Endothelial cell of umbilical vein (primary cell): ENCODE data around the gene ALDOA. TPM values are rescaled to one million over a fixed set of nuclear protein-coding genes. Genes with fewer than 3 reads are reported as not detected.

Experiments
- BruUV-seq: library from RNA; stranded (reverse); fragments of 400-500 nt; replicated peaks from 2 replicates; lab custom pipeline; 2021; lab: Mats Ljungman, UMichigan
- CTCF ChIA-PET: fragments of 300-600, 350-600 bp; sonication (Branson Sonifier 250); formaldehyde crosslinking; loops from one replicate; lab custom pipeline; 2021; ENCODE audit warnings: antibody characterized with exemption, inconsistent platforms; lab: Charles Lee
- POLR2A ChIA-PET: fragments of 300-600, 350-600 bp; sonication (Branson Sonifier 250); formaldehyde crosslinking; loops from one replicate; lab custom pipeline; 2021; ENCODE audit warnings: antibody characterized with exemption, inconsistent platforms; lab: Charles Lee
- DNase-seq: peaks from one replicate; pipeline ENCODE4 v3.0.0-alpha.2; 2011; ENCODE audit warnings: low read depth, low spot score
- FAIRE-seq: peaks from 2 replicates; lab custom pipeline; 2011; peaks lifted over from hg19 to GRCh38; lab: Jason Lieb, UNC
- H2AFZ ChIP-seq: 2 replicates; pipeline ENCODE4 v1.6.0; 2012; ENCODE audit warnings: low read depth, low read length, control low read depth, inconsistent platforms
- H3K27ac ChIP-seq: 2 replicates; pipeline ENCODE4 v1.5.1; 2011; ENCODE audit warnings: low read depth, mild to moderate bottlenecking, control low read depth, low read length, moderate library complexity; ENCODE audit not compliant: insufficient read depth
- H3K27me3 ChIP-seq, 2 experiments: 2 replicates each; pipeline versions ENCODE4 v1.6.0 to v1.6.1; 2011; ENCODE audit warnings: low read length in 2 of 2, mixed read lengths in 1 of 2; ENCODE audit not compliant: control insufficient read depth in 2 of 2, insufficient read depth in 2 of 2
- H3K36me3 ChIP-seq, 2 experiments: 2 replicates in 1 of 2; 3 replicates in 1 of 2; pipeline ENCODE4 v1.5.1; 2011; ENCODE audit warnings: low read length in 2 of 2, mild to moderate bottlenecking in 1 of 2, moderate library complexity in 1 of 2; ENCODE audit not compliant: control insufficient read depth in 2 of 2, insufficient read depth in 2 of 2; ENCODE audit errors: extremely low read depth in 1 of 2
- H3K4me1 ChIP-seq: 3 replicates; pipeline ENCODE4 v1.5.1; 2011; ENCODE audit warnings: mild to moderate bottlenecking, low read length; ENCODE audit not compliant: control insufficient read depth, insufficient read depth; ENCODE audit errors: extremely low read depth
- H3K4me2 ChIP-seq: 2 replicates; pipeline ENCODE4 v1.6.1; 2011; ENCODE audit warnings: low read length, control low read depth, mixed read lengths; ENCODE audit not compliant: insufficient read depth
- H3K4me3 ChIP-seq, 3 experiments: fragments of 200-600 bp in 1 of 3; sonication (generic), shearing (Covaris generic) in 1 of 3; replicated peaks in 1 of 3; 2 replicates each; pipeline ENCODE4 v1.5.1; 2011 to 2016; ENCODE audit warnings: control low read depth in 3 of 3, low read length in 3 of 3, mild to moderate bottlenecking in 2 of 3, inconsistent platforms in 1 of 3, low read depth in 1 of 3, moderate library complexity in 1 of 3; ENCODE audit not compliant: insufficient read depth in 1 of 3
- H3K79me2 ChIP-seq: 2 replicates; pipeline ENCODE4 v1.6.0; 2012; ENCODE audit warnings: low read length, inconsistent platforms; ENCODE audit not compliant: control insufficient read depth, insufficient read depth
- H3K9ac ChIP-seq: replicated peaks from 2 replicates; pipeline ENCODE3; 2011; ENCODE audit warnings: low read length, control low read depth; ENCODE audit not compliant: insufficient read depth; ENCODE audit errors: extremely low read depth
- H3K9me1 ChIP-seq: replicated peaks from 3 replicates; pipeline ENCODE4 v1.6.0; 2011; ENCODE audit warnings: mild to moderate bottlenecking, low read length; ENCODE audit not compliant: control insufficient read depth, insufficient read depth; ENCODE audit errors: extremely low read depth
- H3K9me3 ChIP-seq: replicated peaks from 2 replicates; pipeline ENCODE4 v1.5.1; 2012; ENCODE audit warnings: low read length, inconsistent platforms; ENCODE audit not compliant: control insufficient read depth, insufficient read depth
- H4K20me1 ChIP-seq: replicated peaks from 2 replicates; pipeline ENCODE3; 2011; ENCODE audit warnings: mild to moderate bottlenecking, low read length; ENCODE audit not compliant: control insufficient read depth, insufficient read depth; ENCODE audit errors: extremely low read depth
- EZH2 ChIP-seq: IDR thresholded peaks from 2 replicates; pipeline ENCODE4 v1.6.1; 2012; ENCODE audit warnings: borderline replicate concordance, low read depth, mild to moderate bottlenecking, moderate library complexity, low read length, inconsistent platforms; ENCODE audit not compliant: severe bottlenecking
- FOS ChIP-seq: IDR thresholded peaks from 2 replicates; pipeline ENCODE4 v1.6.1; 2011; ENCODE audit warnings: mild to moderate bottlenecking, low read length, moderate library complexity, borderline replicate concordance; ENCODE audit not compliant: insufficient read depth
- GATA2 ChIP-seq: IDR thresholded peaks from 2 replicates; pipeline ENCODE4 v1.7.0; 2011; ENCODE audit warnings: low read depth, mild to moderate bottlenecking, moderate library complexity, mixed read lengths, low read length; ENCODE audit not compliant: insufficient read length, insufficient read depth
- JUN ChIP-seq: IDR thresholded peaks from 2 replicates; pipeline ENCODE4 v1.6.1; 2011; ENCODE audit warnings: borderline replicate concordance, low read depth; ENCODE audit not compliant: insufficient read length, insufficient read depth
- MYC ChIP-seq: IDR thresholded peaks from one replicate; pipeline ENCODE4 v1.6.1; 2011; ENCODE audit warnings: mild to moderate bottlenecking, low read depth, low read length
- POLR2A ChIP-seq: IDR thresholded peaks from 2 replicates; pipeline ENCODE4 v1.6.1; 2012; ENCODE audit warnings: low read depth, mild to moderate bottlenecking, control low read depth, low read length
- dilution Hi-C: fragments of 300-500 bp; cut with MboI; formaldehyde crosslinking; loops from one replicate; pipeline ENCODE4 v1.15.0; 2019; ENCODE audit warnings: low sequenced_read_pairs; ENCODE audit not compliant: extremely low pct_ligation_motif_present
- intact Hi-C: fragments of 100-400 bp; cut with micrococcal nuclease; formaldehyde crosslinking; loops from one replicate; pipeline ENCODE4 v1.10.0; 2022
- polyA plus RNA-seq, 4 experiments: library from polyadenylated mRNA; depleted of rRNA in 3 of 4; stranded (reverse) in 3 of 4; unstranded in 1 of 4; fragments of >200 nt; gene quantifications; 2 replicates each; pipeline versions ENCODE4 v1.2.1 to v1.2.3, GENCODE V29; 2011 to 2012; ENCODE audit warnings: missing spikeins in 1 of 4
- total RNA-seq: library from RNA; stranded (reverse); gene quantifications from 2 replicates; pipeline ENCODE4 v1.2.3, GENCODE V29; 2021
- TF ChIP-seq, protein P1 (sequence below), 2 donors: IDR thresholded peaks; 1 replicate in 1 of 2; 2 replicates in 1 of 2; pipeline ENCODE4 v1.5.1; 2011; ENCODE audit warnings: low read length in 2 of 2, mild to moderate bottlenecking in 2 of 2, moderate library complexity in 2 of 2, control low read depth in 1 of 2, inconsistent platforms in 1 of 2, low read depth in 1 of 2; ENCODE audit not compliant: insufficient read depth in 1 of 2; ENCODE audit errors: extremely low read depth in 1 of 2
- TF ChIP-seq, protein P2 (sequence below): IDR thresholded peaks from 2 replicates; pipeline ENCODE4 v1.6.1; 2011; ENCODE audit not compliant: insufficient read depth, insufficient read length

ALDOA gene
- total and polyA plus RNA-seq, 2 donors (not counting 3 experiments of a cell fraction or from before 2014, with no cell fraction given), result 871 to 1,114 TPM

- no peaks in the 10 kb centered on the region for H3K9me1 ChIP-seq
- BruUV-seq, result no TSS peak
- intact Hi-C loops, result loop anchor here (1.0 to 10.0 kb wide), 3 partner anchors 28 to 559 kb away; partner anchors contain the start of genes FBRS, MAPK3, PRR14 and ZNF771
- H3K4me3 ChIP-seq, result peak overlapping the region in 2 of 3 experiments; percentile 58 to 76
- H4K20me1 ChIP-seq, result no peaks in the 10 kb centered on the region
- TF ChIP-seq EZH2, result no peak
- TF ChIP-seq JUN, result no peak
- TF ChIP-seq POLR2A, result no peak
- no peak for TF ChIP-seq GATA2
- TF ChIP-seq MYC, result no peak
- TF ChIP-seq FOS, result no peak
- TF ChIP-seq, protein P1, sequence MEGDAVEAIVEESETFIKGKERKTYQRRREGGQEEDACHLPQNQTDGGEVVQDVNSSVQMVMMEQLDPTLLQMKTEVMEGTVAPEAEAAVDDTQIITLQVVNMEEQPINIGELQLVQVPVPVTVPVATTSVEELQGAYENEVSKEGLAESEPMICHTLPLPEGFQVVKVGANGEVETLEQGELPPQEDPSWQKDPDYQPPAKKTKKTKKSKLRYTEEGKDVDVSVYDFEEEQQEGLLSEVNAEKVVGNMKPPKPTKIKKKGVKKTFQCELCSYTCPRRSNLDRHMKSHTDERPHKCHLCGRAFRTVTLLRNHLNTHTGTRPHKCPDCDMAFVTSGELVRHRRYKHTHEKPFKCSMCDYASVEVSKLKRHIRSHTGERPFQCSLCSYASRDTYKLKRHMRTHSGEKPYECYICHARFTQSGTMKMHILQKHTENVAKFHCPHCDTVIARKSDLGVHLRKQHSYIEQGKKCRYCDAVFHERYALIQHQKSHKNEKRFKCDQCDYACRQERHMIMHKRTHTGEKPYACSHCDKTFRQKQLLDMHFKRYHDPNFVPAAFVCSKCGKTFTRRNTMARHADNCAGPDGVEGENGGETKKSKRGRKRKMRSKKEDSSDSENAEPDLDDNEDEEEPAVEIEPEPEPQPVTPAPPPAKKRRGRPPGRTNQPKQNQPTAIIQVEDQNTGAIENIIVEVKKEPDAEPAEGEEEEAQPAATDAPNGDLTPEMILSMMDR (IDR thresholded peaks at IDR 0.05; ENCODE audit: extremely low read depth in 1 of 2, insufficient read depth in 1 of 2, low read depth in 1 of 2, low read length in 2 of 2), result no peak
- TF ChIP-seq, protein P2, sequence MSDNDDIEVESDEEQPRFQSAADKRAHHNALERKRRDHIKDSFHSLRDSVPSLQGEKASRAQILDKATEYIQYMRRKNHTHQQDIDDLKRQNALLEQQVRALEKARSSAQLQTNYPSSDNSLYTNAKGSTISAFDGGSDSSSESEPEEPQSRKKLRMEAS, result no peak
- peak overlapping the region; percentile 49 for H3K9ac ChIP-seq
- peaks cover 0 to 8% of the 10 kb centered on the region in 2 experiments for H3K36me3 ChIP-seq
- no peak overlapping the region for H2AFZ ChIP-seq
- H3K9me3 ChIP-seq, result peaks cover 3% of the 10 kb centered on the region
- CTCF ChIA-PET, result interaction anchor here (1.7 kb wide), 1 partner anchor 17 kb away, joined by 7 read pairs; no protein-coding TSS in a partner anchor
- no peak for FAIRE-seq
- DNase-seq, result no peak
- dilution Hi-C loops, result no loop called here
- POLR2A ChIA-PET, result interaction anchor here (0.6 kb wide), 1 partner anchor 280 kb away, joined by 6 read pairs; no protein-coding TSS in a partner anchor
- H3K27ac ChIP-seq, result peak overlapping the region; percentile 63
- peak overlapping the region; percentile 85 for H3K4me2 ChIP-seq
- H3K79me2 ChIP-seq, result no peaks in the 10 kb centered on the region
- H3K27me3 ChIP-seq, result no peaks in the 10 kb centered on the region
- H3K4me1 ChIP-seq, result peaks cover 20% of the 10 kb centered on the region
Measured at GRCh38 chr16:30095166-30096078, 29.9 kb downstream of the ALDOA start.
